B cell (primary cell): ENCODE measurements around the gene CYP26B1. TPM values are rescaled to one million over a fixed set of nuclear protein-coding genes. Genes with fewer than 3 reads are reported as not detected.

Source experiments
- ATAC-seq: fragments of 200-7000 bp; cut with Tn5 transposase; one replicate; pipeline ENCODE4 v1.10.0; 2021; ENCODE audit warnings: low read depth, mild to moderate bottlenecking, moderate number of reproducible peaks, moderate library complexity
- CTCF ChIA-PET: fragments of 350-600 bp; sonication (Branson Sonifier 250); formaldehyde crosslinking; loops from one replicate; lab custom pipeline; 2021; ENCODE audit warnings: antibody characterized with exemption, inconsistent platforms; lab: Charles Lee
- POLR2A ChIA-PET: fragments of 350-600 bp; sonication (Branson Sonifier 250); formaldehyde crosslinking; loops from one replicate; lab custom pipeline; 2021; ENCODE audit warnings: antibody characterized with exemption; lab: Charles Lee
- DNase-seq: peaks from one replicate; pipeline ENCODE4 v3.0.0; 2013
- H2AFZ ChIP-seq: 2 replicates; pipeline ENCODE4 v1.6.1; 2012; ENCODE audit warnings: mild to moderate bottlenecking, low read depth, low read length; ENCODE audit not compliant: insufficient read depth, poor library complexity, severe bottlenecking
- H3K27ac ChIP-seq, 2 donors: 1 replicate in 1 of 2; 2 replicates in 1 of 2; pipeline ENCODE4 v1.5.1; 2012 to 2013; ENCODE audit warnings: low read length in 2 of 2, mild to moderate bottlenecking in 2 of 2, moderate library complexity in 1 of 2
- H3K27me3 ChIP-seq, 4 experiments: fragments of 200-600 bp in 1 of 4; sonication (generic) in 1 of 4; replicated peaks in 1 of 4; 1 replicate in 2 of 4; 2 replicates in 2 of 4; pipeline versions ENCODE4 v1.6.1 to v1.7.0; 2013 to 2016; ENCODE audit warnings: low read length in 3 of 4, mild to moderate bottlenecking in 2 of 4, mixed read lengths in 1 of 4, moderate library complexity in 1 of 4; ENCODE audit not compliant: insufficient read depth in 4 of 4, control insufficient read depth in 3 of 4; ENCODE audit errors: control extremely low read depth in 1 of 4
- H3K36me3 ChIP-seq, 2 experiments: replicated peaks in 1 of 2; 1 replicate in 1 of 2; 2 replicates in 1 of 2; pipeline versions ENCODE4 v1.6.1 to v1.7.1; 2013; ENCODE audit warnings: low read length in 1 of 2; ENCODE audit not compliant: insufficient read depth in 2 of 2, control insufficient read depth in 1 of 2; ENCODE audit errors: control extremely low read depth in 1 of 2, extremely low read depth in 1 of 2
- H3K4me1 ChIP-seq, 2 donors: fragments of 200-600 bp in 1 of 2; sonication (generic) in 1 of 2; 1 replicate in 1 of 2; 2 replicates in 1 of 2; pipeline versions ENCODE4 v1.5.1 to v1.6.1; 2013 to 2017; ENCODE audit warnings: low read length in 2 of 2; ENCODE audit not compliant: control insufficient read depth in 2 of 2, insufficient read depth in 2 of 2
- H3K4me2 ChIP-seq: replicated peaks from 2 replicates; pipeline ENCODE3; 2012; ENCODE audit warnings: mild to moderate bottlenecking, low read depth, low read length; ENCODE audit not compliant: poor library complexity, severe bottlenecking
- H3K4me3 ChIP-seq, 5 experiments: fragments of 200-600 bp in 1 of 5; sonication (generic) in 1 of 5; 1 replicate in 3 of 5; 2 replicates in 2 of 5; pipeline versions ENCODE4 v1.5.1 to v1.7.0; 2011 to 2016; ENCODE audit warnings: low read length in 4 of 5, mild to moderate bottlenecking in 4 of 5, low read depth in 2 of 5, control low read depth in 1 of 5, moderate library complexity in 1 of 5; ENCODE audit not compliant: insufficient read depth in 1 of 5; ENCODE audit errors: control extremely low read depth in 1 of 5, extremely low read depth in 1 of 5
- H3K79me2 ChIP-seq: fragments of 200-600 bp; sonication (generic); one replicate; pipeline ENCODE4 v1.6.0; 2016; ENCODE audit warnings: low read length; ENCODE audit not compliant: control insufficient read depth, insufficient read depth
- H3K9ac ChIP-seq: fragments of 200-600 bp; sonication (generic); 2 replicates; pipeline ENCODE4 v1.6.1; 2017; ENCODE audit warnings: mild to moderate bottlenecking, low read length, moderate library complexity
- H3K9me3 ChIP-seq, 3 donors: one replicate each; pipeline versions ENCODE4 v1.6.1 to v1.7.1; 2013; ENCODE audit warnings: low read length in 2 of 3; ENCODE audit not compliant: control insufficient read depth in 2 of 3, insufficient read depth in 1 of 3; ENCODE audit errors: control extremely low read depth in 1 of 3
- H4K20me1 ChIP-seq: 2 replicates; pipeline ENCODE4 v1.6.0; 2012; ENCODE audit warnings: mild to moderate bottlenecking, low read length; ENCODE audit not compliant: insufficient read depth, control insufficient read depth, poor library complexity, severe bottlenecking
- H3K27ac Mint-ChIP-seq: one replicate; pipeline ENCODE4 v1.8.0; 2021; ENCODE audit warnings: mixed read lengths
- H3K27me3 Mint-ChIP-seq: one replicate; pipeline ENCODE4 v1.8.0; 2021; ENCODE audit warnings: mixed read lengths
- H3K4me1 Mint-ChIP-seq: one replicate; pipeline ENCODE4 v1.8.0; 2021; ENCODE audit warnings: mixed read lengths
- H3K4me3 Mint-ChIP-seq: one replicate; pipeline ENCODE4 v1.8.0; 2021; ENCODE audit warnings: mixed read lengths
- H3K9me3 Mint-ChIP-seq: one replicate; pipeline ENCODE4 v1.8.0; 2022; ENCODE audit warnings: mixed read lengths; ENCODE audit not compliant: insufficient read depth
- CTCF ChIP-seq: fragments of 200-600 bp; IDR thresholded peaks from one replicate; pipeline ENCODE4 v1.8.0; 2022; ENCODE audit warnings: antibody characterized with exemption, mild to moderate bottlenecking
- EZH2 ChIP-seq: IDR thresholded peaks from 2 replicates; pipeline ENCODE4 v1.6.1; 2012; ENCODE audit warnings: borderline replicate concordance, low read depth, mild to moderate bottlenecking, moderate library complexity, low read length; ENCODE audit not compliant: insufficient read depth, poor library complexity, severe bottlenecking
- WGBS: methylation state at CpG from one replicate; pipeline ENCODE4 v1.1.5; 2013; ENCODE audit warnings: missing lambda C conversion rate; ENCODE audit not compliant: insufficient coverage; 5-methylcytosine and 5-hydroxymethylcytosine counted together
- intact Hi-C: fragments of 100-400 bp; cut with micrococcal nuclease; formaldehyde crosslinking; loops from one replicate; pipeline ENCODE4 v1.10.0; 2022
- polyA plus RNA-seq: library from polyadenylated mRNA; depleted of rRNA; stranded (reverse); fragments of >200 nt; gene quantifications from 2 replicates; pipeline ENCODE4 v1.2.3, GENCODE V29; 2012
- total RNA-seq, 2 donors: library from RNA; stranded (reverse); fragments of 120-200 nt in 1 of 2; gene quantifications; 1 replicate in 1 of 2; 2 replicates in 1 of 2; pipeline versions ENCODE4 v1.2.3 to v1.2.4, GENCODE V29; 2013 to 2022

CYP26B1 gene
- total and polyA plus RNA-seq, 2 donors (not counting 1 experiment from before 2014, with no cell fraction given), result not detected

GRCh38 chr2:72154386-72154975 is 6.8 kb upstream of the CYP26B1 start:
- no peak for TF ChIP-seq EZH2
- TF ChIP-seq CTCF, result no peak

GRCh38 chr2:72153924-72154323 is 6.3 kb upstream of the CYP26B1 start:
- TF ChIP-seq EZH2, result no peak
- no peak for TF ChIP-seq CTCF
- H3K27me3 ChIP-seq, result peaks cover 0 to 39% (median 13%) of the 10 kb centered on the region in 4 experiments
- H3K4me2 ChIP-seq, result no peak overlapping the region
- H3K79me2 ChIP-seq, result no peaks in the 10 kb centered on the region
- intact Hi-C loops, result no loop called here
- no peak overlapping the region for H3K4me3 Mint-ChIP-seq
- peaks cover 17% of the 10 kb centered on the region for H3K4me1 Mint-ChIP-seq
- H3K27me3 Mint-ChIP-seq, result peaks cover 48% of the 10 kb centered on the region
- H3K27ac ChIP-seq, result no peak overlapping the region
- H3K9ac ChIP-seq, result no peak overlapping the region
- no peak overlapping the region for H3K27ac Mint-ChIP-seq
- CTCF ChIA-PET, result interaction anchor here (0.6 to 1.2 kb wide), 2 partner anchors 170 to 608 kb away, joined by 3 read pairs; no protein-coding TSS in a partner anchor
- no peaks in the 10 kb centered on the region for H3K9me3 Mint-ChIP-seq
- no peak overlapping the region for H2AFZ ChIP-seq
- peaks cover 0 to 4% (median 0%) of the 10 kb centered on the region in 3 donors for H3K9me3 ChIP-seq
- POLR2A ChIA-PET, result no interaction called here
- H3K36me3 ChIP-seq, result no peaks in the 10 kb centered on the region
- H3K4me3 ChIP-seq, result no peak overlapping the region
- ATAC-seq (no peak), DNase-seq (no peak)
- H3K4me1 ChIP-seq, result peaks cover 14 to 16% of the 10 kb centered on the region in 2 donors
- H4K20me1 ChIP-seq, result no peaks in the 10 kb centered on the region
- 100% methylated on average over 4 of the region's 5 CpGs for WGBS

More at GRCh38 chr2:72154386-72154975, 6.8 kb upstream of the CYP26B1 start:
- Mint-ChIP-seq H3K27ac (no peak overlapping the region), H3K4me3 (no peak overlapping the region), H3K4me1 (peaks cover 11% of the 10 kb centered on the region), H3K27me3 (peaks cover 42% of the 10 kb centered on the region), H3K9me3 (no peaks in the 10 kb centered on the region)
- intact Hi-C loops, result no loop called here
- no peak for ATAC-seq
- no peak overlapping the region for H3K4me3 ChIP-seq
- H2AFZ ChIP-seq, result no peak overlapping the region
- no peak overlapping the region for H3K9ac ChIP-seq
- 96% methylated on average over 9 of the region's 16 CpGs for WGBS
- no peaks in the 10 kb centered on the region for H3K79me2 ChIP-seq
- H3K36me3 ChIP-seq, result no peaks in the 10 kb centered on the region
- no peaks in the 10 kb centered on the region for H4K20me1 ChIP-seq
- H3K27me3 ChIP-seq, result peaks cover 0 to 33% (median 8%) of the 10 kb centered on the region in 4 experiments
- no peak for DNase-seq
- H3K4me2 ChIP-seq, result no peak overlapping the region
- H3K4me1 ChIP-seq, result peaks cover 9 to 11% of the 10 kb centered on the region in 2 donors
- CTCF ChIA-PET, result interaction anchor here (0.6 kb wide), 1 partner anchor 169 kb away, joined by 3 read pairs; no protein-coding TSS in a partner anchor
- no peaks in the 10 kb centered on the region for H3K9me3 ChIP-seq
- POLR2A ChIA-PET, result no interaction called here
- no peak overlapping the region for H3K27ac ChIP-seq
